ENCODE data around the gene UFSP1. TPM values are rescaled to one million over a fixed set of nuclear protein-coding genes. Genes with fewer than 3 reads are reported as not detected.
A peak's percentile ranks its signal among the peaks of the same experiment; 100 is the strongest.

UFSP1 gene
- total RNA-seq, 1 donor from 2014 or later: 5.5 TPM

GRCh38 chr7:100884736-100885439 lies 4.6 kb downstream of the UFSP1 start:
- peak overlapping the region; percentile 12 for H3K27ac Mint-ChIP-seq
- intact Hi-C loops (cut with micrococcal nuclease): no loop called here
- H3K4me3 Mint-ChIP-seq: peak overlapping the region; percentile 21
- no peaks in the 10 kb centered on the region for H3K9me3 Mint-ChIP-seq
- peaks cover 78% of the 10 kb centered on the region for H3K36me3 Mint-ChIP-seq (ENCODE audit: low read depth)
- peaks cover 38% of the 10 kb centered on the region for H3K4me1 Mint-ChIP-seq (ENCODE audit: low read depth)
- H3K27me3 Mint-ChIP-seq (ENCODE audit: insufficient read depth): no peaks in the 10 kb centered on the region
- no peak for DNase-seq (ENCODE audit: low spot score)

GRCh38 chr7:100882785-100883526 lies 6.6 kb downstream of the UFSP1 start:
- Mint-ChIP-seq H3K36me3 (ENCODE audit: low read depth) (peaks cover 80% of the 10 kb centered on the region), H3K4me3 (no peak overlapping the region), H3K4me1 (ENCODE audit: low read depth) (peaks cover 44% of the 10 kb centered on the region)

GRCh38 chr7:100882201-100882600 lies 7.3 kb downstream of the UFSP1 start:
- H3K27me3 Mint-ChIP-seq (ENCODE audit: insufficient read depth): no peaks in the 10 kb centered on the region
- no peak overlapping the region for H3K27ac Mint-ChIP-seq
- no peak for DNase-seq (ENCODE audit: low spot score)
- no peak overlapping the region for H3K4me3 Mint-ChIP-seq
- peaks cover 36% of the 10 kb centered on the region for H3K4me1 Mint-ChIP-seq (ENCODE audit: low read depth)
- peaks cover 78% of the 10 kb centered on the region for H3K36me3 Mint-ChIP-seq (ENCODE audit: low read depth)
- intact Hi-C loops (cut with micrococcal nuclease): no loop called here
- no peaks in the 10 kb centered on the region for H3K9me3 Mint-ChIP-seq

More at GRCh38 chr7:100882785-100883526, 6.6 kb downstream of the UFSP1 start:
- intact Hi-C loops (cut with micrococcal nuclease): no loop called here
- H3K27me3 Mint-ChIP-seq (ENCODE audit: insufficient read depth): no peaks in the 10 kb centered on the region
- H3K27ac Mint-ChIP-seq: peak overlapping the region; percentile 36
- H3K9me3 Mint-ChIP-seq: no peaks in the 10 kb centered on the region
- no peak for DNase-seq (ENCODE audit: low spot score)

- no peaks in the 10 kb centered on the region for H3K27me3 Mint-ChIP-seq (ENCODE audit: insufficient read depth)
- H3K4me3 Mint-ChIP-seq: no peak overlapping the region
- H3K36me3 Mint-ChIP-seq (ENCODE audit: low read depth): peaks cover 74% of the 10 kb centered on the region
- H3K27ac Mint-ChIP-seq: no peak overlapping the region
- H3K9me3 Mint-ChIP-seq: no peaks in the 10 kb centered on the region
- DNase-seq (ENCODE audit: low spot score): no peak
- H3K4me1 Mint-ChIP-seq (ENCODE audit: low read depth): peaks cover 35% of the 10 kb centered on the region
- intact Hi-C loops (cut with micrococcal nuclease): no loop called here
These were observed 8.4 kb downstream of the UFSP1 start for GRCh38 chr7:100881136-100881535.

- Mint-ChIP-seq H3K27me3 (ENCODE audit: insufficient read depth) (no peaks in the 10 kb centered on the region), H3K9me3 (no peaks in the 10 kb centered on the region), H3K4me3 (no peak overlapping the region), H3K27ac (no peak overlapping the region), H3K4me1 (ENCODE audit: low read depth) (peaks cover 33% of the 10 kb centered on the region), H3K36me3 (ENCODE audit: low read depth) (peaks cover 72% of the 10 kb centered on the region)
- no peak for DNase-seq (ENCODE audit: low spot score)
- intact Hi-C loops (cut with micrococcal nuclease): no loop called here
These were observed 8.9 kb downstream of the UFSP1 start for GRCh38 chr7:100880645-100881044.

GRCh38 chr7:100879685-100880261 lies 9.7 kb downstream of the UFSP1 start:
- peaks cover 38% of the 10 kb centered on the region for H3K4me1 Mint-ChIP-seq (ENCODE audit: low read depth)

GRCh38 chr7:100878685-100879084 lies 10.8 kb downstream of the UFSP1 start:
- Mint-ChIP-seq H3K27me3 (ENCODE audit: insufficient read depth) (no peaks in the 10 kb centered on the region), H3K4me3 (peak overlapping the region; percentile 4), H3K27ac (no peak overlapping the region), H3K4me1 (ENCODE audit: low read depth) (peaks cover 49% of the 10 kb centered on the region), H3K9me3 (no peaks in the 10 kb centered on the region), H3K36me3 (ENCODE audit: low read depth) (peaks cover 71% of the 10 kb centered on the region)
- no peak for DNase-seq (ENCODE audit: low spot score)
- intact Hi-C loops (cut with micrococcal nuclease): no loop called here

More at GRCh38 chr7:100879685-100880261, 9.7 kb downstream of the UFSP1 start:
- H3K36me3 Mint-ChIP-seq (ENCODE audit: low read depth): peaks cover 70% of the 10 kb centered on the region
- no peak overlapping the region for H3K4me3 Mint-ChIP-seq
- intact Hi-C loops (cut with micrococcal nuclease): no loop called here
- no peak overlapping the region for H3K27ac Mint-ChIP-seq
- no peaks in the 10 kb centered on the region for H3K27me3 Mint-ChIP-seq (ENCODE audit: insufficient read depth)
- H3K9me3 Mint-ChIP-seq: no peaks in the 10 kb centered on the region
- no peak for DNase-seq (ENCODE audit: low spot score)

- H3K27me3 Mint-ChIP-seq (ENCODE audit: insufficient read depth): no peaks in the 10 kb centered on the region
These were observed 11.5 kb downstream of the UFSP1 start for GRCh38 chr7:100878013-100878412.

GRCh38 chr7:100875356-100875751 lies 14.2 kb downstream of the UFSP1 start:
- intact Hi-C loops (cut with micrococcal nuclease): loop anchor here (1.0 to 2.0 kb wide), 8 partner anchors 8 to 446 kb away; partner anchors contain the start of genes FBXO24, GNB2, LRCH4 and MEPCE
- Mint-ChIP-seq H3K27me3 (ENCODE audit: insufficient read depth) (no peaks in the 10 kb centered on the region), H3K4me3 (peak overlapping the region; percentile 98), H3K36me3 (ENCODE audit: low read depth) (peaks cover 65% of the 10 kb centered on the region), H3K4me1 (ENCODE audit: low read depth) (peaks cover 44% of the 10 kb centered on the region), H3K27ac (peak overlapping the region; percentile 97), H3K9me3 (no peaks in the 10 kb centered on the region)
- DNase-seq (ENCODE audit: low spot score): peak; percentile 30

More at GRCh38 chr7:100878013-100878412, 11.5 kb downstream of the UFSP1 start:
- peaks cover 46% of the 10 kb centered on the region for H3K4me1 Mint-ChIP-seq (ENCODE audit: low read depth)
- H3K4me3 Mint-ChIP-seq: peak overlapping the region; percentile 4
- peaks cover 71% of the 10 kb centered on the region for H3K36me3 Mint-ChIP-seq (ENCODE audit: low read depth)
- DNase-seq (ENCODE audit: low spot score): no peak
- H3K9me3 Mint-ChIP-seq: no peaks in the 10 kb centered on the region
- peak overlapping the region; percentile 35 for H3K27ac Mint-ChIP-seq
- intact Hi-C loops (cut with micrococcal nuclease): no loop called here

GRCh38 chr7:100874577-100875355 lies 14.7 kb downstream of the UFSP1 start, which contains the start of gene SRRT:
SRRT (plus strand) TSS chr7:100875103; CDS start chr7:100875591, 488 bp downstream.
- intact Hi-C loops (cut with micrococcal nuclease): loop anchor here (1.0 to 2.0 kb wide), 8 partner anchors 7 to 445 kb away; partner anchors contain the start of genes FBXO24, GNB2, LRCH4 and MEPCE
- peaks cover 40% of the 10 kb centered on the region for H3K4me1 Mint-ChIP-seq (ENCODE audit: low read depth)
- peak within 1 kb of the TSS; percentile 97 for H3K27ac Mint-ChIP-seq
- H3K4me3 Mint-ChIP-seq: peak within 1 kb of the TSS; percentile 98
- H3K27me3 Mint-ChIP-seq (ENCODE audit: insufficient read depth): no peaks in the 10 kb centered on the region
- peak; percentile 98 for DNase-seq (ENCODE audit: low spot score)
- peaks cover 61% of the 10 kb centered on the region for H3K36me3 Mint-ChIP-seq (ENCODE audit: low read depth)
- H3K9me3 Mint-ChIP-seq: no peaks in the 10 kb centered on the region

GRCh38 chr7:100874300-100874576 lies 15.3 kb downstream of the UFSP1 start:
- no peaks in the 10 kb centered on the region for H3K27me3 Mint-ChIP-seq (ENCODE audit: insufficient read depth)
- no peak for DNase-seq (ENCODE audit: low spot score)
- no peaks in the 10 kb centered on the region for H3K9me3 Mint-ChIP-seq
- peaks cover 59% of the 10 kb centered on the region for H3K36me3 Mint-ChIP-seq (ENCODE audit: low read depth)
- intact Hi-C loops (cut with micrococcal nuclease): loop anchor here (2.0 kb wide), 2 partner anchors 287 to 379 kb away; partner anchors contain the start of genes FBXO24 and LRCH4
- peak overlapping the region; percentile 97 for H3K27ac Mint-ChIP-seq
- H3K4me1 Mint-ChIP-seq (ENCODE audit: low read depth): peaks cover 37% of the 10 kb centered on the region
- peak overlapping the region; percentile 98 for H3K4me3 Mint-ChIP-seq

- no peak for DNase-seq (ENCODE audit: low spot score)
- Mint-ChIP-seq H3K9me3 (no peaks in the 10 kb centered on the region), H3K36me3 (ENCODE audit: low read depth) (peaks cover 59% of the 10 kb centered on the region), H3K4me1 (ENCODE audit: low read depth) (peaks cover 34% of the 10 kb centered on the region), H3K27me3 (ENCODE audit: insufficient read depth) (no peaks in the 10 kb centered on the region), H3K27ac (peak overlapping the region; percentile 97), H3K4me3 (peak overlapping the region; percentile 98)
- intact Hi-C loops (cut with micrococcal nuclease): loop anchor here (2.0 kb wide), 2 partner anchors 287 to 379 kb away; partner anchors contain the start of genes FBXO24 and LRCH4
These were observed 15.8 kb downstream of the UFSP1 start for GRCh38 chr7:100873599-100874299.
